PC-3 (cell line): ENCODE measurements around the gene COMMD6. TPM values are rescaled to one million over a fixed set of nuclear protein-coding genes. Genes with fewer than 3 reads are reported as not detected.

Experiments used
- ATAC-seq: fragments of 200-7000 bp; cut with Tn5 transposase; 2 replicates; pipeline ENCODE4 v1.9.1; 2020; ENCODE audit warnings: mild to moderate bottlenecking, moderate library complexity
- Bru-seq: library from RNA; stranded (reverse); fragments of 400-500 nt; gene quantifications from one replicate; lab custom pipeline; 2021; lab: Mats Ljungman, UMichigan
- BruChase-seq, 2 experiments: library from RNA; stranded (reverse); fragments of 400-500 nt; gene quantifications; one replicate each; lab custom pipeline; 2021; lab: Mats Ljungman, UMichigan
- BruUV-seq: library from RNA; stranded (reverse); fragments of 400-500 nt; replicated peaks from 2 replicates; lab custom pipeline; 2021; lab: Mats Ljungman, UMichigan
- CTCF ChIA-PET: fragments of 300-600 bp; sonication (Branson Sonifier 250); formaldehyde crosslinking; loops from one replicate; lab custom pipeline; 2022; ENCODE audit warnings: antibody characterized with exemption; lab: Charles Lee
- POLR2A ChIA-PET: fragments of 300-600 bp; sonication (Branson Sonifier 250); formaldehyde crosslinking; loops from one replicate; lab custom pipeline; 2022; ENCODE audit warnings: antibody characterized with exemption; ENCODE audit not compliant: unreplicated experiment; lab: Charles Lee
- DNase-seq: peaks from one replicate; pipeline ENCODE4 v3.0.0-alpha.2; 2015
- H2AFZ ChIP-seq: fragments of 300-600 bp; sonication (generic); 2 replicates; pipeline ENCODE4 v1.6.0; 2016; ENCODE audit warnings: antibody characterized with exemption, low read length
- H3F3A ChIP-seq: fragments of 300-600 bp; sonication (generic); one replicate; pipeline ENCODE4 v1.6.0; 2017; ENCODE audit warnings: antibody characterized with exemption, low read length, control low read depth, mild to moderate bottlenecking; ENCODE audit not compliant: unreplicated experiment
- H3K27ac ChIP-seq: fragments of 300-600 bp; sonication (generic); 2 replicates; pipeline ENCODE4 v1.5.1; 2016; ENCODE audit warnings: mild to moderate bottlenecking, low read length
- H3K27me3 ChIP-seq: fragments of 300-600 bp; sonication (generic); 2 replicates; pipeline ENCODE4 v1.6.1; 2016; ENCODE audit warnings: low read length, mixed read lengths
- H3K36me3 ChIP-seq: fragments of 300-600 bp; sonication (generic); 2 replicates; pipeline ENCODE4 v1.6.1; 2016; ENCODE audit warnings: low read depth, mixed run types, low read length, mixed read lengths
- H3K4me1 ChIP-seq: fragments of 300-600 bp; sonication (generic); 2 replicates; pipeline ENCODE4 v1.5.1; 2016; ENCODE audit warnings: low read length; ENCODE audit not compliant: insufficient read depth
- H3K4me2 ChIP-seq: fragments of 300-600 bp; sonication (generic); 2 replicates; pipeline ENCODE4 v1.6.0; 2016; ENCODE audit warnings: low read length
- H3K4me3 ChIP-seq: fragments of 300-600 bp; sonication (generic); 2 replicates; pipeline ENCODE4 v1.5.1; 2016; ENCODE audit warnings: mild to moderate bottlenecking, low read length, mixed read lengths
- H3K79me2 ChIP-seq: fragments of 300-600 bp; sonication (generic); 2 replicates; pipeline ENCODE4 v1.6.1; 2017; ENCODE audit warnings: low read length, mixed read lengths
- H3K9ac ChIP-seq: fragments of 300-600 bp; sonication (generic); 2 replicates; pipeline ENCODE4 v1.6.0; 2016; ENCODE audit warnings: mild to moderate bottlenecking, low read length
- H3K9me2 ChIP-seq: fragments of 300-600 bp; sonication (generic); replicated peaks from 2 replicates; pipeline ENCODE4 v1.6.1; 2016; ENCODE audit warnings: mixed run types, low read length, mixed read lengths
- H3K9me3 ChIP-seq: fragments of 300-600 bp; sonication (generic); 2 replicates; pipeline ENCODE4 v1.6.1; 2016; ENCODE audit warnings: low read length, mixed read lengths
- H4K20me1 ChIP-seq: fragments of 300-600 bp; sonication (generic); 2 replicates; pipeline ENCODE4 v1.6.1; 2016; ENCODE audit warnings: low read length, mixed read lengths
- CTCF ChIP-seq: fragments of 300-600 bp; sonication (generic); conservative IDR thresholded peaks from 2 replicates; pipeline ENCODE4 v1.5.1; 2017; ENCODE audit warnings: antibody characterized with exemption, low read depth, mild to moderate bottlenecking, low read length
- EZH2 ChIP-seq: fragments of 300-600 bp; sonication (generic); IDR thresholded peaks from one replicate; pipeline ENCODE4 v1.6.1; 2017; ENCODE audit warnings: antibody characterized with exemption, mild to moderate bottlenecking, low read length; ENCODE audit not compliant: unreplicated experiment
- EZH2phosphoT487 ChIP-seq: fragments of 300-600 bp; sonication (generic); IDR thresholded peaks from 2 replicates; pipeline ENCODE4 v1.6.1; 2018; ENCODE audit warnings: mild to moderate bottlenecking, antibody characterized with exemption, low read length, borderline replicate concordance
- intact Hi-C: fragments of 100-400 bp; cut with micrococcal nuclease; formaldehyde crosslinking; loops from 2 replicates; pipeline ENCODE4 v1.9.0; 2023
- long read RNA-seq: library from polyadenylated mRNA; unstranded; transcript quantifications from one replicate; pipeline ENCODE4 v2.0.0, GENCODE V29; 2021; ENCODE audit not compliant: unreplicated experiment
- total RNA-seq: library from RNA; depleted of rRNA; stranded (reverse); fragments of >200 nt; gene quantifications from 2 replicates; pipeline ENCODE4 v1.2.3, GENCODE V29; 2014; rRNA removed

The COMMD6 gene
- total RNA-seq (37.8 and 46.7 TPM in 2 replicates), Bru-seq, nascent RNA (percentile 76 among the genes with signal in this experiment), BruChase-seq, experiment 1, labeled RNA remaining after a 6-hour chase (percentile 72 among the genes with signal in this experiment), BruChase-seq, experiment 2, labeled RNA remaining after a 2-hour chase (percentile 71 among the genes with signal in this experiment)
- long read RNA-seq, transcript COMMD6-210 (2 exons, 595 nt), result major isoform, 31 of 52 reads
- long read RNA-seq, partial matches to known transcripts, result 2 of 52 reads
- long read RNA-seq, other reads (novel, unspliced or antisense), result 19 of 52 reads

DNA sequence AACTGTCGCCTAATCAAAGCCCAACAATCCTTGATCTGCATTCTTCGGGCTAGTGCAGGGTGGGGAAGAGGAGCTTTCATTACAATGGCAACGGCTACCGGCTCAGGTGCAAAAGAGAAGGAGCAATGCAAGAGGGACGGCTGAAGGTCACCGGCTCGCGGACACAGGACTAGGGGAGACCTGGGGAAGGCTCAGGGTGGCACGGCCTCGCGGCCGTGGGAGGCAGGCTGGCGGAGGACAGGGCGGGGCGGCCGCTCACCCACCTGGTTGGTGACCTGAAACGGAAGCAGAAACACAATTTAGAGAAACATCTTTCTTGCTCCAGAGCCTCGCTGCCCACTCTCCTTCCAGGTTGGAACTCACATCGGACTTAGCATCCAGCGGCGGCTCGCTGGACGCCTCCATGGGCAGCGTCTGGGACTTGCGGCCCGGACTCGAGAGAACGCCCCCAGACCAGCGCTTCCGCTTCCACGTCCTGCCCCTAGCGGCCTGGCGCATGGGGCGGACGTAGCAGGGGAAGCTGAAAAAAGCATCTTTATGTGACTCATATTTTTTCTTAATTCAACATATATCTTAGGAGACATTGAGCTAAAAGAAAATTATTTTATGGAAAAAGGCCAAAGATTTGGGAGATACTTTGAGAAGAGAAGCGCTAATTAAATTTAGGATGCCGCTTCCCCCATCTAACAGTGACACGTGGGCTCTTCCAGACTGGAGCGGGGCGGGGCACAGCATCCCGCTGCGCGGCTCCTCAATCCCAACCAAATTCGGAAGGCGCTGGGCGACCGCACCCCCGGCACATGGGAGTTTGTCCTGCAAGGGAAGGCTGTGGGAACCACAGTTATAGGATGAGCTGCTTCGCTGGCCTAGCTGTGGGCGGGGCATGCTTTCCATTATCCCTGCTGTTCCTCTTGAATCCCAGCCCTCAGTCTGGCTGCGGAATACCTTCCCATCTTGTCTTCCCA lies at the start of gene COMMD6:
COMMD6 (minus strand) TSS at position 441 of the 965 bp plus-strand sequence; CDS start at position 405, 36 bp downstream.
- peaks cover 12% of the 10 kb centered on the region for H3K4me1 ChIP-seq
- no peak for TF ChIP-seq EZH2
- TF ChIP-seq CTCF, result no peak
- no peak for TF ChIP-seq EZH2phosphoT487
- no peaks in the 10 kb centered on the region for H3K27me3 ChIP-seq
- no peaks in the 10 kb centered on the region for H3K9me3 ChIP-seq
- peak; percentile 96 for ATAC-seq
- ChIA-PET CTCF (interaction anchor here (0.5 kb wide), 1 partner anchor 55 kb away, joined by 3 read pairs; no protein-coding TSS in a partner anchor), POLR2A (interaction anchor here (0.8 kb wide), 1 partner anchor 13 kb away, joined by 4 read pairs; no protein-coding TSS in a partner anchor)
- peak within 1 kb of the TSS; percentile 86 for H3K9ac ChIP-seq
- H4K20me1 ChIP-seq, result no peaks in the 10 kb centered on the region
- H3K4me2 ChIP-seq, result peak within 1 kb of the TSS; percentile 83
- no peaks in the 10 kb centered on the region for H3K9me2 ChIP-seq
- intact Hi-C loops, result no loop called here
- H3K27ac ChIP-seq, result peak within 1 kb of the TSS; percentile 34
- DNase-seq, result peak; percentile 84
- peak within 1 kb of the TSS; percentile 96 for H3K4me3 ChIP-seq
- peak within 1 kb of the TSS; percentile 83 for H2AFZ ChIP-seq
- BruUV-seq, result TSS peak; percentile 73
- peaks cover 2% of the 10 kb centered on the region; the same call in 1 of the 2 replicates for H3K36me3 ChIP-seq
- no peaks in the 10 kb centered on the region for H3F3A ChIP-seq
- peaks cover 22% of the 10 kb centered on the region for H3K79me2 ChIP-seq

GRCh38 chr13:75585153-75585552 lies 47.5 kb upstream of the COMMD6 start:
- Histone ChIP-seq H3K79me2 (no peaks in the 10 kb centered on the region), H3K27ac (no peak overlapping the region), H3K27me3 (no peaks in the 10 kb centered on the region), H3K9me3 (no peaks in the 10 kb centered on the region), H3K36me3 (peaks cover 18% of the 10 kb centered on the region), H3K9ac (no peak overlapping the region), H2AFZ (no peak overlapping the region), H3K9me2 (no peaks in the 10 kb centered on the region), H3K4me1 (no peaks in the 10 kb centered on the region), H3K4me2 (no peak overlapping the region), H3K4me3 (no peak overlapping the region), H3F3A (no peaks in the 10 kb centered on the region), H4K20me1 (no peaks in the 10 kb centered on the region)
- DNase-seq, result no peak
- ATAC-seq, result no peak
- no TSS peak for BruUV-seq
- intact Hi-C loops, result no loop called here
- CTCF ChIA-PET, result no interaction called here
- POLR2A ChIA-PET, result no interaction called here
- TF ChIP-seq EZH2phosphoT487 (no peak), CTCF (no peak), EZH2 (no peak)
